Iris pigment epithelial cell (primary cell): ENCODE data around the gene MAGOH.
"Not testable (repeated sequence)": the region's sequence is repeated elsewhere in the genome, so short reads cannot be mapped to it uniquely, and the experiment has no call there.

Experiments
- DNase-seq: peaks from one replicate; pipeline ENCODE4 v3.0.0-alpha.2; 2011; ENCODE audit warnings: low read depth

Gene MAGOH

DNA sequence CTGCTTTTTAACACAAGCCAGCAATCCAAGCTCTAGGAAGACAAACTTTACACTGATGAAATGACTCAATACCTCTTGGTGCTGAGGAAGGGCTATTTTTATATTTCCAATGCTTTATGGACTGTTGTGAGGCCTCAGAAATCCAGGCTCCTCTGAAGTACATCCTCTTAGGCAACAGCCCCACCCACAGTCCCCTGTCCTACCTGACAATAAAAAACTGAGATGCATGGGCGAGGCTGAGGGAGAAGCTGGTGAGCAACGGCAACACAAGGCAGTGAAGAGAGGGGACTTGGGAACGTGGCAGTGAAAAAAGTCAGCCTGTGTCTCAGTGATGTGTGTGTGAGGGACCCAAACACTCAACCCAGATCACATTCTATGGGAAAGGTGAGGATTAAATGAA is 51.8 kb downstream of the MAGOH start:
- no peak for DNase-seq

GRCh38 chr1:53185955-53186297 is 52.4 kb downstream of the MAGOH start:
- not testable (repeated sequence) for DNase-seq

- DNase-seq, result no peak
Observed at GRCh38 chr1:53183095-53183990, 55.0 kb downstream of the MAGOH start.

GRCh38 chr1:53182716-53183094 is 55.6 kb downstream of the MAGOH start:
- no peak for DNase-seq

- DNase-seq, result peak; percentile 86
Observed at GRCh38 chr1:53182111-53182593, 56.2 kb downstream of the MAGOH start.

- no peak for DNase-seq
Observed at GRCh38 chr1:53180951-53181350, 57.4 kb downstream of the MAGOH start.

DNA sequence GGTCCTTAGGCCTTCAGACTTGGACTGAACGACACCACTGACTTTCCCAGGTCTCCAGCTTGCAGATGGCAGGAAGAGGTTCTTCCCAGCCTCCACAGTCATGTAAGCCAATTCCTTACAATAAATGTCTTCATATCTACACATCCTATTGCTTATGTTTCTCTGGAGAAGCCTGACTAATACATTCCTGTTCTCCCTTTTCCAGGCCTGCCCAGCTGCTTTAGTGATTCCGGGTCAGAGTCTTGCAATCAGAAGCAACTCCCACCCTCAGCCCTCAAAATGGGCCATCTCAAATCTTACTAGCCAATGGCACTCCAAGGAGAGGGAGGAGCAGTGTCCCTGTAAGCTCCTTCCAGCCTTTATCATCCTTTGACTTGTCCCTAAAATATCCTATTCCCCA is 58.1 kb downstream of the MAGOH start:
- DNase-seq, result peak; percentile 46
